Mononuclear cell (primary cell): ENCODE measurements around the gene POLD4. TPM values are rescaled to one million over a fixed set of nuclear protein-coding genes. Genes with fewer than 3 reads are reported as not detected.

Experiments used
- total RNA-seq: library from RNA; depleted of rRNA; stranded (reverse); fragments of >200 nt; gene quantifications from one replicate; pipeline ENCODE4 v1.2.3, GENCODE V29; 2012

POLD4 gene
- total RNA-seq, 1 donor, result 33.9 TPM

Other genes with a start within 250 kb of the POLD4 start
- 197 TPM for gene KDM2A, start 234.3 kb downstream of the POLD4 start, total RNA-seq
- 185 TPM for gene GRK2, start 87.1 kb downstream of the POLD4 start, total RNA-seq
- gene ANKRD13D, start 64.2 kb downstream of the POLD4 start, total RNA-seq, result 48.4 TPM
- 4.6 TPM for gene SSH3, start 50.0 kb downstream of the POLD4 start, total RNA-seq
- 11.0 TPM for gene CLCF1, start 20.1 kb upstream of the POLD4 start, total RNA-seq
- 7.8 TPM for gene RAD9A, start 38.4 kb upstream of the POLD4 start, total RNA-seq
- 126 TPM for gene PPP1CA, start 48.3 kb upstream of the POLD4 start, total RNA-seq
- gene TBC1D10C, start 50.5 kb upstream of the POLD4 start, total RNA-seq, result 51.6 TPM
- 3.3 TPM for gene CARNS1, start 62.1 kb upstream of the POLD4 start, total RNA-seq
- 52.1 TPM for gene RPS6KB2, start 74.9 kb upstream of the POLD4 start, total RNA-seq
- gene PTPRCAP, start 84.1 kb upstream of the POLD4 start, total RNA-seq, result 137 TPM
- 28.1 TPM for gene CORO1B, start 89.9 kb upstream of the POLD4 start, total RNA-seq
- not detected for gene GPR152, start 99.2 kb upstream of the POLD4 start, total RNA-seq
- 2.6 TPM for gene CABP4, start 101.8 kb upstream of the POLD4 start, total RNA-seq
- gene TMEM134, start 115.7 kb upstream of the POLD4 start, total RNA-seq, result 18.4 TPM
- 77.2 TPM for gene AIP, start 129.5 kb upstream of the POLD4 start, total RNA-seq
- 62.0 TPM for gene PITPNM1, start 151.8 kb upstream of the POLD4 start, total RNA-seq
- gene CDK2AP2, start 154.6 kb upstream of the POLD4 start, total RNA-seq, result 9.7 TPM
- gene CABP2, start 169.9 kb upstream of the POLD4 start, total RNA-seq, result not detected
- 294 TPM for gene GSTP1, start 230.3 kb upstream of the POLD4 start, total RNA-seq